PC-9 (cell line): Measurements from ENCODE around the gene CFAP161.

ENCODE experiments used
- CTCF ChIP-seq: fragments of 200-600 bp; sonication (generic); conservative IDR thresholded peaks from 2 replicates; pipeline ENCODE4 v1.6.1; 2017; ENCODE audit warnings: mixed run types, antibody characterized with exemption, mild to moderate bottlenecking, moderate library complexity
- EZH2 ChIP-seq: fragments of 200-600 bp; sonication (generic); IDR thresholded peaks from 2 replicates; pipeline ENCODE4 v1.8.0; 2017; ENCODE audit warnings: antibody characterized with exemption, low read depth

GRCh38 chr15:81085898-81086297 is 48.2 kb upstream of the CFAP161 start:
- TF ChIP-seq EZH2, result no peak
- TF ChIP-seq CTCF, result no peak
